ENCODE measurements around the gene AP4B1. TPM values are rescaled to one million over a fixed set of nuclear protein-coding genes. Genes with fewer than 3 reads are reported as not detected.
A peak's percentile ranks its signal among the peaks of the same experiment; 100 is the strongest.

Gene AP4B1
- total RNA-seq, 3 donors from 2014 or later (not counting 1 experiment from before 2014, with no cell fraction given), result 64.0 to 78.7 (median 77.6) TPM

DNA sequence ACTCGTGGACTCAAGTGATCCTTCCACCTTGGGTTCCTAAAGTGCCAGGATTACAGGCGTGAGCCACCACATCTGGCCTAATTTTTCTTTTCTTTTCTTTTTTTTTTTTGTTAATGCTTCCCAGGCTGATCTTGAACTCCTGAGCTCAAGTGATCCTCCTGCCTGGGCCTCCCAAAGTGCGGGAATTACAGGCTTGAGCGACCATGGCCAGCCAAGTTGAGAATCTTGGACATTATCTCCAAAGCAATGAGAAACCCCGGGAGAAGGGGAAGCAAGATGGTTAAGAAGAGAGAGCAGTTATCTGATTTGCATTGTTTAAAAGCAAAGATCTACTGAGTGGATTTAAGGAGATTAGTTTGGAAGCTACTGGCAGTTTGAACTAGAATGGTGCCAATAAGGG lies 33.6 kb upstream of the AP4B1 start:
- peak overlapping the region; percentile 78 to 99 for H3K27ac Mint-ChIP-seq

DNA sequence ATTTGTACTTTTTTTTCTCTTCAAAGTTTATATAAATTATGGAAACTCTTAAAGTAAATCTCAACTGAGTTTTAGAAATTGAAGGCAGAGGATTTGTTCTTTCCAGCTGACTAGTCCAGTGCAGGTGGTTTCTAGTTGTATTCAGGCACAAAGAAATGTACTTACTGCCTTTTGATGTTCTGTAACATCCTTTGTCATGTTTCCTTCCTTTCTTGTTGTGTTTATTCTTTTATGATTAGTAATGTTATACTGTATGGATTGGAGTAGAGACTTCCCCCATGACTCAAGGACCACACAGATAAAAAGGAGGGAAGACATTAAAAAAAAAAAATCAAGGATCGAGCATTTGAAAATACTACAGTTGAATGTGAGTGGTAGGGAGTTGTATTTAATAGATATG lies 32.5 kb upstream of the AP4B1 start:
- Mint-ChIP-seq H3K36me3 (no peaks in the 10 kb centered on the region), H3K9me3 (no peaks in the 10 kb centered on the region), H3K27ac (peak overlapping the region; percentile 78 to 99), H3K27me3 (ENCODE audit: low read depth in 2 of 2) (no peaks in the 10 kb centered on the region), H3K4me1 (peaks cover 75 to 83% of the 10 kb centered on the region in 2 donors), H3K4me3 (peak overlapping the region; percentile 78)
- no peak for ATAC-seq
- intact Hi-C loops (cut with micrococcal nuclease), result no loop called here
- 100% methylated on average over 1 of the region's 1 CpG for WGBS (ENCODE audit: insufficient coverage)
- Histone ChIP-seq H3K4me3 (ENCODE audit: low read length) (no peak overlapping the region), H3K36me3 (ENCODE audit: control insufficient read depth, insufficient read depth, low read length) (peaks cover 14% of the 10 kb centered on the region), H3K9me3 (ENCODE audit: control insufficient read depth, insufficient read depth, low read length) (no peaks in the 10 kb centered on the region), H3K4me1 (ENCODE audit: control insufficient read depth, insufficient read depth, low read length) (peaks cover 69% of the 10 kb centered on the region), H3K27ac (ENCODE audit: low read length) (peak overlapping the region; percentile 6), H3K27me3 (ENCODE audit: control insufficient read depth, insufficient read depth, low read length) (no peaks in the 10 kb centered on the region)
- TF ChIP-seq, protein P1, sequence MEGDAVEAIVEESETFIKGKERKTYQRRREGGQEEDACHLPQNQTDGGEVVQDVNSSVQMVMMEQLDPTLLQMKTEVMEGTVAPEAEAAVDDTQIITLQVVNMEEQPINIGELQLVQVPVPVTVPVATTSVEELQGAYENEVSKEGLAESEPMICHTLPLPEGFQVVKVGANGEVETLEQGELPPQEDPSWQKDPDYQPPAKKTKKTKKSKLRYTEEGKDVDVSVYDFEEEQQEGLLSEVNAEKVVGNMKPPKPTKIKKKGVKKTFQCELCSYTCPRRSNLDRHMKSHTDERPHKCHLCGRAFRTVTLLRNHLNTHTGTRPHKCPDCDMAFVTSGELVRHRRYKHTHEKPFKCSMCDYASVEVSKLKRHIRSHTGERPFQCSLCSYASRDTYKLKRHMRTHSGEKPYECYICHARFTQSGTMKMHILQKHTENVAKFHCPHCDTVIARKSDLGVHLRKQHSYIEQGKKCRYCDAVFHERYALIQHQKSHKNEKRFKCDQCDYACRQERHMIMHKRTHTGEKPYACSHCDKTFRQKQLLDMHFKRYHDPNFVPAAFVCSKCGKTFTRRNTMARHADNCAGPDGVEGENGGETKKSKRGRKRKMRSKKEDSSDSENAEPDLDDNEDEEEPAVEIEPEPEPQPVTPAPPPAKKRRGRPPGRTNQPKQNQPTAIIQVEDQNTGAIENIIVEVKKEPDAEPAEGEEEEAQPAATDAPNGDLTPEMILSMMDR (IDR thresholded peaks at IDR 0.05), result no peak
- DNase-seq, result peak in 1 of 2 donors; percentile 31

More for the DNA sequence above, 33.6 kb upstream of the AP4B1 start:
- Mint-ChIP-seq H3K9me3 (no peaks in the 10 kb centered on the region), H3K27me3 (ENCODE audit: low read depth in 2 of 2) (no peaks in the 10 kb centered on the region), H3K4me1 (peaks cover 68 to 78% of the 10 kb centered on the region in 2 donors), H3K4me3 (peak overlapping the region; percentile 78), H3K36me3 (peaks cover 3% of the 10 kb centered on the region)
- Histone ChIP-seq H3K9me3 (ENCODE audit: control insufficient read depth, insufficient read depth, low read length) (no peaks in the 10 kb centered on the region), H3K36me3 (ENCODE audit: control insufficient read depth, insufficient read depth, low read length) (peaks cover 24% of the 10 kb centered on the region), H3K4me3 (ENCODE audit: low read length) (no peak overlapping the region), H3K27me3 (ENCODE audit: control insufficient read depth, insufficient read depth, low read length) (no peaks in the 10 kb centered on the region), H3K4me1 (ENCODE audit: control insufficient read depth, insufficient read depth, low read length) (peaks cover 62% of the 10 kb centered on the region), H3K27ac (ENCODE audit: low read length) (no peak overlapping the region)
- DNase-seq, result no peak
- TF ChIP-seq, protein P1 (IDR thresholded peaks at IDR 0.05), result no peak
- 75% methylated on average over 5 of the region's 5 CpGs for WGBS (ENCODE audit: insufficient coverage)
- intact Hi-C loops (cut with micrococcal nuclease), result no loop called here
- ATAC-seq, result no peak

DNA sequence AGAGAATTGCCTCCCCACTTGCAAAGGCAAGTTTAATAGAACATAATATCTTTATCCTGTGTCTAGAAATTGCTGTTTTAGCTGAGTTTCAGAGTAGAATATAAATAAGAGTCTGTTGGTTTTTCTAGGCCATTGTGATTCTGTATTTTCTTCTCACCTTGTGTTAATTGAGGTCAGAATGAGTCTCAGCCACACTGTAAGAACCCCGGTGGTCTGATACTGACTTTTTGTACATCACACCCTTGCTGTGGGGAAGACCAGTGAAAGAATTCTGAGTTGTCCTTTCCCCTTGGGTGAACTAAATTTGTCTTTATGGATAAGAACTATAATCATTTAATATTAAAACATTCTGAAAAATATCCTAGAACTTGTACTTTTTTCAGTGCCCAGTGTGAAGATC lies 31.4 kb upstream of the AP4B1 start:
- Histone ChIP-seq H3K4me1 (ENCODE audit: control insufficient read depth, insufficient read depth, low read length) (peaks cover 63% of the 10 kb centered on the region), H3K4me3 (ENCODE audit: low read length) (no peak overlapping the region), H3K27me3 (ENCODE audit: control insufficient read depth, insufficient read depth, low read length) (no peaks in the 10 kb centered on the region), H3K36me3 (ENCODE audit: control insufficient read depth, insufficient read depth, low read length) (peaks cover 6% of the 10 kb centered on the region), H3K27ac (ENCODE audit: low read length) (peak overlapping the region; percentile 67), H3K9me3 (ENCODE audit: control insufficient read depth, insufficient read depth, low read length) (no peaks in the 10 kb centered on the region)
- ATAC-seq (peak; percentile 52 to 79 (median 69)), DNase-seq (peak in 1 of 2 donors; percentile 52)
- Mint-ChIP-seq H3K36me3 (no peaks in the 10 kb centered on the region), H3K27me3 (ENCODE audit: low read depth in 2 of 2) (no peaks in the 10 kb centered on the region), H3K4me3 (peak overlapping the region; percentile 78), H3K9me3 (no peaks in the 10 kb centered on the region), H3K4me1 (peaks cover 82 to 90% of the 10 kb centered on the region in 2 donors), H3K27ac (peak overlapping the region; percentile 79 to 99)
- intact Hi-C loops (cut with micrococcal nuclease), result no loop called here
- WGBS (ENCODE audit: insufficient coverage), result 0% methylated on average over 1 of the region's 1 CpG
- TF ChIP-seq, protein P1 (IDR thresholded peaks at IDR 0.05), result no peak

DNA sequence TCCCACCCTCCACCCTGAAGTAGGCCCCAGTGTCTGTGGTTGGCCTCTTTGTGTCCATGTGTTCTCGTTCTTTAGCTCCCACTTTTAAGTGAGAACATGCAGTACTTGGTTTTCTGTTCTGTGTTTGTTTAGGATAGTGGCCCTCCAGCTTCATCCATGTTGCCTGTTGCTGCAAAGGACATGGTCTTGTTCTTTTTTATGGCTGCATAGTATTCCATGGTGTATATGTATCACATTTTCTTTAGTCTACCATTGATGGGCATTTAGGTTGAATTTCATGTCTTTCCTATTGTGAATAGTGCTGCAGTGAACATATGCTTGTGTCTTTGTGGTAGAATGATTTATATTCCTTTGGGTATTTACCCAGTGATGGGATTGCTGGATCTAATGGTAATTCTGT lies 30.6 kb upstream of the AP4B1 start:
- WGBS (ENCODE audit: insufficient coverage), result 71% methylated on average over 1 of the region's 1 CpG
- Mint-ChIP-seq H3K4me3 (peak overlapping the region; percentile 78), H3K9me3 (no peaks in the 10 kb centered on the region), H3K36me3 (no peaks in the 10 kb centered on the region), H3K27me3 (ENCODE audit: low read depth in 2 of 2) (no peaks in the 10 kb centered on the region), H3K4me1 (peaks cover 82 to 90% of the 10 kb centered on the region in 2 donors), H3K27ac (peak overlapping the region; percentile 79 to 99)
- ATAC-seq, result no peak
- intact Hi-C loops (cut with micrococcal nuclease), result no loop called here
- Histone ChIP-seq H3K27ac (ENCODE audit: low read length) (peak overlapping the region; percentile 67), H3K4me1 (ENCODE audit: control insufficient read depth, insufficient read depth, low read length) (peaks cover 61% of the 10 kb centered on the region), H3K9me3 (ENCODE audit: control insufficient read depth, insufficient read depth, low read length) (no peaks in the 10 kb centered on the region), H3K36me3 (ENCODE audit: control insufficient read depth, insufficient read depth, low read length) (no peaks in the 10 kb centered on the region), H3K4me3 (ENCODE audit: low read length) (no peak overlapping the region), H3K27me3 (ENCODE audit: control insufficient read depth, insufficient read depth, low read length) (no peaks in the 10 kb centered on the region)
- no peak for DNase-seq
- TF ChIP-seq, protein P1 (IDR thresholded peaks at IDR 0.05), result no peak
